HepG2 (cell line): ENCODE measurements around the gene HINFP. TPM values are rescaled to one million over a fixed set of nuclear protein-coding genes. Genes with fewer than 3 reads are reported as not detected.

ENCODE experiments used
- ATAC-seq: fragments of 200-7000 bp; cut with Tn5 transposase; 3 replicates; pipeline ENCODE4 v1.9.1; 2020; ENCODE audit warnings: mild to moderate bottlenecking, moderate library complexity
- BruUV-seq: library from RNA; stranded (reverse); fragments of 400-500 nt; replicated peaks from 2 replicates; lab custom pipeline; 2021; lab: Mats Ljungman, UMichigan
- CTCF ChIA-PET: fragments of 300-600 bp; formaldehyde crosslinking; extraction: SDS; loops from one replicate; lab custom pipeline; 2021; ENCODE audit warnings: low total read pairs, inconsistent platforms, low intra/inter-chr PET ratio; lab: Yijun Ruan, JAX
- POLR2A ChIA-PET: fragments of 350-600 bp; sonication (Branson Sonifier 250); formaldehyde crosslinking; loops from one replicate; lab custom pipeline; 2020; ENCODE audit warnings: antibody characterized with exemption, inconsistent platforms; lab: Yijun Ruan, JAX
- DNase-seq: peaks from one replicate; pipeline ENCODE4 v3.0.0-alpha.2; 2015; ENCODE audit warnings: low spot score
- FAIRE-seq: peaks from 3 replicates; lab custom pipeline; 2011; peaks lifted over from hg19 to GRCh38; lab: Jason Lieb, UNC
- H2AFZ ChIP-seq: one replicate; pipeline ENCODE4 v1.6.1; 2011; ENCODE audit warnings: low read length, inconsistent platforms
- H3K27ac ChIP-seq: fragments of 300-600 bp; 3 replicates; pipeline ENCODE4 v1.8.0; 2011; ENCODE audit warnings: mixed run types, mild to moderate bottlenecking, mixed read lengths, low read length, inconsistent platforms; ENCODE audit not compliant: insufficient read depth; ENCODE audit errors: extremely low read length
- H3K27me3 ChIP-seq, 2 experiments: fragments of 200-600 bp in 1 of 2; 2 replicates in 1 of 2; 3 replicates in 1 of 2; pipeline versions ENCODE4 v1.6.0 to v1.8.0; 2011; ENCODE audit warnings: low read length in 2 of 2, mild to moderate bottlenecking in 2 of 2, moderate library complexity in 2 of 2, inconsistent platforms in 1 of 2; ENCODE audit not compliant: insufficient read depth in 2 of 2, control insufficient read depth in 1 of 2
- H3K36me3 ChIP-seq, 2 experiments: fragments of 200-600 bp in 1 of 2; replicated peaks in 1 of 2; 2 replicates in 1 of 2; 3 replicates in 1 of 2; pipeline versions ENCODE4 v1.5.1 to v1.8.0; 2011; ENCODE audit warnings: low read length in 2 of 2, inconsistent platforms in 1 of 2; ENCODE audit not compliant: insufficient read depth in 2 of 2, control insufficient read depth in 1 of 2
- H3K4me1 ChIP-seq: 2 replicates; pipeline ENCODE4 v1.5.1; 2012; ENCODE audit warnings: low read length, inconsistent platforms; ENCODE audit not compliant: insufficient read depth
- H3K4me2 ChIP-seq: 2 replicates; pipeline ENCODE4 v1.6.0; 2011; ENCODE audit warnings: low read depth, low read length, inconsistent platforms
- H3K4me3 ChIP-seq, 3 experiments: fragments of 200-600 bp in 1 of 3; sonication (generic), shearing (Covaris generic) in 1 of 3; replicated peaks in 1 of 3; 2 replicates each; pipeline ENCODE4 v1.5.1; 2011 to 2016; ENCODE audit warnings: low read length in 3 of 3, inconsistent platforms in 2 of 3, low read depth in 2 of 3, mild to moderate bottlenecking in 2 of 3, control low read depth in 1 of 3, mixed read lengths in 1 of 3; ENCODE audit not compliant: insufficient read depth in 1 of 3
- H3K79me2 ChIP-seq: one replicate; pipeline ENCODE4 v1.6.1; 2011; ENCODE audit warnings: low read length, inconsistent platforms; ENCODE audit not compliant: insufficient read depth
- H3K9ac ChIP-seq: 2 replicates; pipeline ENCODE4 v1.6.0; 2011; ENCODE audit warnings: mild to moderate bottlenecking, low read depth, low read length, inconsistent platforms; ENCODE audit not compliant: insufficient read depth
- H3K9me3 ChIP-seq: 2 replicates; pipeline ENCODE4 v1.5.1; 2012; ENCODE audit warnings: mild to moderate bottlenecking, low read length
- H4K20me1 ChIP-seq: 2 replicates; pipeline ENCODE4 v1.6.0; 2011; ENCODE audit warnings: inconsistent platforms, mild to moderate bottlenecking, low read length, moderate library complexity; ENCODE audit not compliant: insufficient read depth
- ELF4 ChIP-seq: sonication (generic); formaldehyde crosslinking; IDR thresholded peaks from 2 replicates; pipeline ENCODE4 v1.5.0; 2020; ENCODE audit warnings: missing genetic modification reagents, mild to moderate bottlenecking, moderate library complexity, borderline replicate concordance
- GATAD1 ChIP-seq: IDR thresholded peaks from 2 replicates; pipeline ENCODE4 v1.6.1; 2016; ENCODE audit warnings: missing genetic modification reagents, missing compliant biosample characterization
- HNRNPLL ChIP-seq: fragments of 200-400 bp; formaldehyde crosslinking; IDR thresholded peaks from 2 replicates; pipeline ENCODE4 v1.6.1; 2017; ENCODE audit warnings: mild to moderate bottlenecking, low read depth, low read length; ENCODE audit not compliant: poor library complexity, severe bottlenecking
- HOXA3 ChIP-seq: sonication (generic); formaldehyde crosslinking; IDR thresholded peaks from 2 replicates; pipeline ENCODE4 v1.5.0; 2020; ENCODE audit warnings: missing genetic modification reagents
- KLF15 ChIP-seq: sonication (generic); formaldehyde crosslinking; IDR thresholded peaks from 2 replicates; pipeline ENCODE4 v1.8.1; 2023; ENCODE audit warnings: borderline replicate concordance, mild to moderate bottlenecking, inconsistent platforms, missing genetic modification reagents, mixed read lengths
- LRRFIP1 ChIP-seq: sonication (generic); formaldehyde crosslinking; conservative IDR thresholded peaks from 2 replicates; pipeline ENCODE4 v1.4.0; 2020; ENCODE audit warnings: missing genetic modification reagents
- MTF2 ChIP-seq: sonication (generic); formaldehyde crosslinking; IDR thresholded peaks from 2 replicates; pipeline ENCODE4 v1.5.0; 2020; ENCODE audit warnings: missing genetic modification reagents, borderline replicate concordance
- RFX3 ChIP-seq: IDR thresholded peaks from 2 replicates; pipeline ENCODE4 v1.6.1; 2016; ENCODE audit warnings: missing biosample characterization, missing genetic modification reagents
- RORA ChIP-seq: sonication (generic); formaldehyde crosslinking; IDR thresholded peaks from 2 replicates; pipeline ENCODE4 v1.5.0; 2020; ENCODE audit warnings: mild to moderate bottlenecking, missing genetic modification reagents, moderate library complexity
- SAFB2 ChIP-seq: sonication (generic); formaldehyde crosslinking; IDR thresholded peaks from 2 replicates; pipeline ENCODE4 v1.5.1; 2020; ENCODE audit warnings: missing genetic modification reagents, low read depth, mild to moderate bottlenecking, borderline replicate concordance
- TCF12 ChIP-seq, 2 experiments: fragments of 450-650 bp in 1 of 2; sonication (generic) in 1 of 2; formaldehyde crosslinking in 1 of 2; IDR thresholded peaks; 2 replicates each; pipeline versions ENCODE4 v1.6.1 to v1.8.0; 2017 to 2022; ENCODE audit warnings: antibody characterized with exemption in 1 of 2, mild to moderate bottlenecking in 1 of 2, missing genetic modification reagents in 1 of 2, moderate library complexity in 1 of 2
- ZKSCAN5 ChIP-seq: sonication (generic); formaldehyde crosslinking; IDR thresholded peaks from 2 replicates; pipeline ENCODE4 v1.5.1; 2020; ENCODE audit warnings: mild to moderate bottlenecking, missing genetic modification reagents
- ZNF12 ChIP-seq: sonication (generic); formaldehyde crosslinking; IDR thresholded peaks from 2 replicates; pipeline ENCODE4 v1.5.0; 2020; ENCODE audit warnings: missing genetic modification reagents
- ZNF138 ChIP-seq: sonication (generic); formaldehyde crosslinking; IDR thresholded peaks from 2 replicates; pipeline ENCODE4 v1.5.0; 2020; ENCODE audit warnings: mild to moderate bottlenecking, low read depth, missing genetic modification reagents
- ZNF570 ChIP-seq: sonication (generic); formaldehyde crosslinking; IDR thresholded peaks from 2 replicates; pipeline ENCODE4 v1.4.0; 2020; ENCODE audit warnings: mild to moderate bottlenecking, missing genetic modification reagents, borderline replicate concordance
- ZNF770 ChIP-seq: sonication (generic); formaldehyde crosslinking; IDR thresholded peaks from 2 replicates; pipeline ENCODE4 v1.5.0; 2020; ENCODE audit warnings: mild to moderate bottlenecking, missing genetic modification reagents
- ZSCAN30 ChIP-seq: sonication (generic); formaldehyde crosslinking; IDR thresholded peaks from 2 replicates; pipeline ENCODE4 v1.5.0; 2020; ENCODE audit warnings: mild to moderate bottlenecking, missing genetic modification reagents
- WGBS: methylation state at CpG from one replicate; pipeline ENCODE4 v1.1.6; 2017; ENCODE audit warnings: low lambda C conversion rate; 5-methylcytosine and 5-hydroxymethylcytosine counted together
- in situ Hi-C: cut with HindIII; loops from 2 replicates; pipeline ENCODE4 v1.10.0; 2017; ENCODE audit warnings: low pct_unique_long_range_greater_than_20kb; ENCODE audit not compliant: extremely low pct_ligation_motif_present
- intact Hi-C: fragments of 100-400 bp; cut with micrococcal nuclease; formaldehyde crosslinking; loops from one replicate; pipeline ENCODE4 v1.10.0; 2022; ENCODE audit not compliant: unreplicated experiment
- polyA plus RNA-seq, 8 experiments: library from polyadenylated mRNA; depleted of rRNA in 3 of 8; stranded (reverse) in 7 of 8; unstranded in 1 of 8; fragments of >200 nt; fragmentation: Illumina TruSeq in 4 of 8; extraction: Trizol in 4 of 8; gene quantifications; 2 replicates each; pipeline versions ENCODE4 v1.2.1 to v1.2.3, GENCODE V29; 2011 to 2016; ENCODE audit warnings: low read depth in 4 of 8, missing spikeins in 1 of 8, mixed read lengths in 1 of 8; ENCODE audit not compliant: insufficient read depth in 1 of 8
- total RNA-seq, 5 experiments: library from RNA; depleted of rRNA; stranded (reverse); fragments of >200 nt; fragmentation: Illumina TruSeq; extraction: Trizol; gene quantifications; 2 replicates each; pipeline ENCODE4 v1.2.3, GENCODE V29; 2016; ENCODE audit warnings: low read depth in 1 of 5

HINFP gene
- total and polyA plus RNA-seq, 2 of the 13 experiments (the other 11 are each of a cell fraction or from before 2014, with no cell fraction given), result 15.1 to 21.4 TPM

GRCh38 chr11:119077839-119078238 lies 43.5 kb upstream of the HINFP start:
- in situ Hi-C loops (no loop called here), intact Hi-C loops (no loop called here)
- no peak overlapping the region for H3K4me3 ChIP-seq
- no peaks in the 10 kb centered on the region for H3K9me3 ChIP-seq
- FAIRE-seq (no peak), DNase-seq (no peak), ATAC-seq (no peak)
- ChIA-PET POLR2A (interaction anchor here (1.3 to 2.4 kb wide), 2 partner anchors 10 to 17 kb away, joined by 3 to 9 read pairs; partner anchors contain the start of gene VPS11), CTCF (no interaction called here)
- no TSS peak for BruUV-seq
- 96% methylated on average over 11 of the region's 11 CpGs for WGBS
- no peak overlapping the region for H2AFZ ChIP-seq
- H3K27me3 ChIP-seq, result no peaks in the 10 kb centered on the region
- H3K36me3 ChIP-seq, result peaks cover 29 to 67% of the 10 kb centered on the region in 2 experiments
- H3K9ac ChIP-seq, result no peak overlapping the region
- no peaks in the 10 kb centered on the region for H3K79me2 ChIP-seq
- no peak overlapping the region for H3K27ac ChIP-seq
- H3K4me2 ChIP-seq, result no peak overlapping the region
- TF ChIP-seq ZSCAN30 (CRISPR knock-in tag) (no peak), RFX3 (CRISPR knock-in tag) (no peak), ZNF138 (CRISPR knock-in tag) (no peak), ZKSCAN5 (CRISPR knock-in tag) (no peak), ZNF12 (CRISPR knock-in tag) (no peak), HNRNPLL (no peak), GATAD1 (CRISPR knock-in tag) (no peak), SAFB2 (CRISPR knock-in tag) (no peak), MTF2 (no peak), ZNF570 (CRISPR knock-in tag) (no peak), HOXA3 (CRISPR knock-in tag) (no peak), ELF4 (no peak), ZNF770 (CRISPR knock-in tag) (no peak), RORA (CRISPR knock-in tag) (no peak), TCF12 (IDR thresholded peaks at IDR 0.05) (no peak), TCF12 (CRISPR knock-in tag; IDR thresholded peaks at IDR 0.05) (no peak), LRRFIP1 (CRISPR knock-in tag) (no peak), KLF15 (CRISPR knock-in tag) (no peak)
- H3K4me1 ChIP-seq, result no peaks in the 10 kb centered on the region
- H4K20me1 ChIP-seq, result no peaks in the 10 kb centered on the region
